HL-60/S4 (cell line): ENCODE data around the gene LYZ.

Experiments
- in situ Hi-C: fragments of 300-500 bp; cut with MboI; formaldehyde crosslinking; loops from 2 replicates; pipeline ENCODE4 v1.14.3; 2022; ENCODE audit warnings: low sequenced_read_pairs

Gene LYZ

GRCh38 chr12:69338120-69338859 is 9.9 kb upstream of the LYZ start:
- in situ Hi-C loops = no loop called here

GRCh38 chr12:69338936-69339335 is 9.2 kb upstream of the LYZ start:
- in situ Hi-C loops = no loop called here

- in situ Hi-C loops = no loop called here
Observed at GRCh38 chr12:69339999-69340398, 8.2 kb upstream of the LYZ start.

GRCh38 chr12:69341328-69341727 is 6.9 kb upstream of the LYZ start:
- in situ Hi-C loops = no loop called here

GRCh38 chr12:69342421-69342820 is 5.8 kb upstream of the LYZ start:
- in situ Hi-C loops = no loop called here

- in situ Hi-C loops = no loop called here
Observed at GRCh38 chr12:69343357-69343756, 4.8 kb upstream of the LYZ start.

- in situ Hi-C loops = no loop called here
Observed at GRCh38 chr12:69343885-69344612, 4.1 kb upstream of the LYZ start.

GRCh38 chr12:69345077-69345476 is 3.1 kb upstream of the LYZ start:
- in situ Hi-C loops = no loop called here

- in situ Hi-C loops = no loop called here
Observed at GRCh38 chr12:69345742-69346141, 2.4 kb upstream of the LYZ start.

- in situ Hi-C loops = loop anchor here (25.0 kb wide), 1 partner anchor 237 kb away; the partner anchor contains the start of gene CCT2
Observed at GRCh38 chr12:69350002-69350626, 1.9 kb downstream of the LYZ start.

GRCh38 chr12:69350777-69351176 is 2.6 kb downstream of the LYZ start:
- in situ Hi-C loops = loop anchor here (25.0 kb wide), 1 partner anchor 237 kb away; the partner anchor contains the start of gene CCT2

GRCh38 chr12:69351462-69352236 is 3.5 kb downstream of the LYZ start:
- in situ Hi-C loops = loop anchor here (25.0 kb wide), 1 partner anchor 236 kb away; the partner anchor contains the start of gene CCT2

- in situ Hi-C loops = loop anchor here (25.0 kb wide), 1 partner anchor 234 kb away; the partner anchor contains the start of gene CCT2
Observed at GRCh38 chr12:69352904-69353303, 4.7 kb downstream of the LYZ start.

GRCh38 chr12:69354172-69354555 is 6.0 kb downstream of the LYZ start:
- in situ Hi-C loops = loop anchor here (25.0 kb wide), 1 partner anchor 233 kb away; the partner anchor contains the start of gene CCT2

GRCh38 chr12:69354556-69355187 is 6.5 kb downstream of the LYZ start:
- in situ Hi-C loops = loop anchor here (25.0 kb wide), 1 partner anchor 233 kb away; the partner anchor contains the start of gene CCT2

GRCh38 chr12:69355363-69356028 is 7.3 kb downstream of the LYZ start:
- in situ Hi-C loops = loop anchor here (25.0 kb wide), 1 partner anchor 232 kb away; the partner anchor contains the start of gene CCT2

GRCh38 chr12:69359531-69360347 is 11.6 kb downstream of the LYZ start, which contains the start of gene YEATS4:
TSS of gene YEATS4 (plus strand) at chr12:69359743. CDS start at chr12:69359973, 230 bp downstream.
- in situ Hi-C loops = loop anchor here (25.0 kb wide), 1 partner anchor 228 kb away; the partner anchor contains the start of gene CCT2

GRCh38 chr12:69360348-69360672 is 12.1 kb downstream of the LYZ start:
- in situ Hi-C loops = loop anchor here (25.0 kb wide), 1 partner anchor 227 kb away; the partner anchor contains the start of gene CCT2
